A549 (cell line): ENCODE measurements around the gene CNIH3.

Source experiments
- CTCF ChIP-seq: fragments of >200 bp; sonication (Bioruptor Twin); formaldehyde crosslinking; IDR thresholded peaks from 3 replicates; pipeline ENCODE4 v1.5.1; 2016
- EP300 ChIP-seq, 2 experiments: fragments of >200 bp; sonication (Bioruptor Twin); formaldehyde crosslinking; IDR thresholded peaks; 2 replicates in 1 of 2; 3 replicates in 1 of 2; pipeline ENCODE4 v1.6.1; 2016 to 2017
- POLR2AphosphoS2 ChIP-seq: conservative IDR thresholded peaks from 2 replicates; pipeline ENCODE4 v1.6.1; 2012; ENCODE audit warnings: low read length, improper control_type of control experiment, inconsistent platforms
- RAD21 ChIP-seq, 2 experiments: fragments of >200 bp in 1 of 2; sonication (Bioruptor Twin) in 1 of 2; formaldehyde crosslinking in 1 of 2; IDR thresholded peaks in 1 of 2; conservative IDR thresholded peaks in 1 of 2; 2 replicates in 1 of 2; 3 replicates in 1 of 2; pipeline ENCODE4 v1.6.1; 2012 to 2018; ENCODE audit warnings: inconsistent platforms in 1 of 2
- SMC3 ChIP-seq: fragments of >200 bp; sonication (Bioruptor Twin); formaldehyde crosslinking; IDR thresholded peaks from 3 replicates; pipeline ENCODE4 v1.6.1; 2018; ENCODE audit warnings: inconsistent platforms
- TF ChIP-seq, protein P1 (sequence below): fragments of 200-600 bp; sonication (generic); IDR thresholded peaks from 2 replicates; pipeline ENCODE4 v1.6.1; 2016; ENCODE audit warnings: antibody characterized with exemption, mild to moderate bottlenecking, moderate library complexity
- TF ChIP-seq, protein P2 (sequence below): IDR thresholded peaks from 2 replicates; pipeline ENCODE4 v1.6.1; 2012
- TF ChIP-seq, protein P3 (sequence below): IDR thresholded peaks from 2 replicates; pipeline ENCODE4 v1.6.1; 2012

DNA sequence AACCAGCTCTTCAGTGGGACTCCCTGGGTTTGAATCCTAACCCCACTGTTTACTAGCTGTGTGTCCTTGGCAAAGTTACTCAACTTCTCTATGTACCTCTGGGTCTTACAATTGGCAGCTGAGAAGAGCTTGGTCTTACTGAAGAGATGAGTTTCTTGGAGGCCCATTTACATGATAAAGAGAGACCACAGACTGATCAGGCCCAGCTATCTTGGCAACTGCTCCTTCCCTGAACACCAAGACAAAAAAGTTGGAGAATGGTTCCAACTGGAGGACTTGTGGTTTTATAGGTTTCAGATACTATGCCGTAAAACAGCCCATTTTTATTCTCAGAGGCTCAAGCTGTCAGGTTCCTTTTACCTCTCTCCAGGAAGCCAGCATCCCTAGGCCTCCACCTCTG, 24.8 kb upstream of the CNIH3 start:
- TF ChIP-seq CTCF (no peak), RAD21 (conservative IDR thresholded peaks at IDR 0.05 in 1 of 2, IDR thresholded peaks at IDR 0.05 in 1 of 2) (no peak), EP300 (IDR thresholded peaks at IDR 0.05) (no peak), POLR2AphosphoS2 (no peak), SMC3 (no peak)
- TF ChIP-seq, protein P1, sequence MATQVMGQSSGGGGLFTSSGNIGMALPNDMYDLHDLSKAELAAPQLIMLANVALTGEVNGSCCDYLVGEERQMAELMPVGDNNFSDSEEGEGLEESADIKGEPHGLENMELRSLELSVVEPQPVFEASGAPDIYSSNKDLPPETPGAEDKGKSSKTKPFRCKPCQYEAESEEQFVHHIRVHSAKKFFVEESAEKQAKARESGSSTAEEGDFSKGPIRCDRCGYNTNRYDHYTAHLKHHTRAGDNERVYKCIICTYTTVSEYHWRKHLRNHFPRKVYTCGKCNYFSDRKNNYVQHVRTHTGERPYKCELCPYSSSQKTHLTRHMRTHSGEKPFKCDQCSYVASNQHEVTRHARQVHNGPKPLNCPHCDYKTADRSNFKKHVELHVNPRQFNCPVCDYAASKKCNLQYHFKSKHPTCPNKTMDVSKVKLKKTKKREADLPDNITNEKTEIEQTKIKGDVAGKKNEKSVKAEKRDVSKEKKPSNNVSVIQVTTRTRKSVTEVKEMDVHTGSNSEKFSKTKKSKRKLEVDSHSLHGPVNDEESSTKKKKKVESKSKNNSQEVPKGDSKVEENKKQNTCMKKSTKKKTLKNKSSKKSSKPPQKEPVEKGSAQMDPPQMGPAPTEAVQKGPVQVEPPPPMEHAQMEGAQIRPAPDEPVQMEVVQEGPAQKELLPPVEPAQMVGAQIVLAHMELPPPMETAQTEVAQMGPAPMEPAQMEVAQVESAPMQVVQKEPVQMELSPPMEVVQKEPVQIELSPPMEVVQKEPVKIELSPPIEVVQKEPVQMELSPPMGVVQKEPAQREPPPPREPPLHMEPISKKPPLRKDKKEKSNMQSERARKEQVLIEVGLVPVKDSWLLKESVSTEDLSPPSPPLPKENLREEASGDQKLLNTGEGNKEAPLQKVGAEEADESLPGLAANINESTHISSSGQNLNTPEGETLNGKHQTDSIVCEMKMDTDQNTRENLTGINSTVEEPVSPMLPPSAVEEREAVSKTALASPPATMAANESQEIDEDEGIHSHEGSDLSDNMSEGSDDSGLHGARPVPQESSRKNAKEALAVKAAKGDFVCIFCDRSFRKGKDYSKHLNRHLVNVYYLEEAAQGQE, result no peak
- TF ChIP-seq, protein P2, sequence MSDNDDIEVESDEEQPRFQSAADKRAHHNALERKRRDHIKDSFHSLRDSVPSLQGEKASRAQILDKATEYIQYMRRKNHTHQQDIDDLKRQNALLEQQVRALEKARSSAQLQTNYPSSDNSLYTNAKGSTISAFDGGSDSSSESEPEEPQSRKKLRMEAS, result no peak
- TF ChIP-seq, protein P3, sequence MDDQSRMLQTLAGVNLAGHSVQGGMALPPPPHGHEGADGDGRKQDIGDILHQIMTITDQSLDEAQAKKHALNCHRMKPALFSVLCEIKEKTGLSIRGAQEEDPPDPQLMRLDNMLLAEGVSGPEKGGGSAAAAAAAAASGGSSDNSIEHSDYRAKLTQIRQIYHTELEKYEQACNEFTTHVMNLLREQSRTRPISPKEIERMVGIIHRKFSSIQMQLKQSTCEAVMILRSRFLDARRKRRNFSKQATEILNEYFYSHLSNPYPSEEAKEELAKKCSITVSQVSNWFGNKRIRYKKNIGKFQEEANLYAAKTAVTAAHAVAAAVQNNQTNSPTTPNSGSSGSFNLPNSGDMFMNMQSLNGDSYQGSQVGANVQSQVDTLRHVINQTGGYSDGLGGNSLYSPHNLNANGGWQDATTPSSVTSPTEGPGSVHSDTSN, result no peak
